Measurements from ENCODE around the gene IPPK.

DNA sequence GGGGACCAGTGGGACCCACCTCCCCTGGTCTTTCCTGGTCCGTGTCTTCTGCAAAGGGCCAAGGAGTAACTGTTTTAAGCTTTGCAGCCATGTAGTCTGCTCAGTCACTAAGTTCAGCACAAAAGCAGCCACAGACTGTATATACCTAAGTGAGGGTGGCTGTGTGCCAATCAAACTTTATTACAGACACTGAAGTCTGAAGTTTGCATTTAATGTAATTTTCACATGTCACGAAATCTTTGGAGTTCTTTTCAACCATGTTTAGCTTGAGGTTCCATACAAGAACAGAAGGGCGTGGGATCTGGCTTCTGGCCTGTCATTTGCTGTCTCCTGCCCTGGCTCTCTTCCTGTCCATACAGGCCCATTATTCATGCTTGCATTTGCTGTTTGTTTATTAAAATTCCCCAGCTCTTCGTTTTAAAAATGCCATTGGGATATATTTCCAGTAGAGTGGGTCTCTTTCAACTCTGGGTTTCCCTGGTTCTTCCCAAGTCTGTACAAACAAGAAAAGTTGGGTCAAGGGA is 69.9 kb downstream of the IPPK start:
- TF ChIP-seq POLR2A (IDR thresholded peaks at IDR 0.05; ENCODE audit: low read depth, low read length): no peak
- no peak for TF ChIP-seq POLR2AphosphoS5 (IDR thresholded peaks at IDR 0.05; ENCODE audit: low read depth, low read length)
- TF ChIP-seq TAF1 (IDR thresholded peaks at IDR 0.05; ENCODE audit: borderline replicate concordance, low read depth, low read length): no peak

All from GM12892 (cell line).